ENCODE measurements around the gene EFNB2.

EFNB2 gene

GRCh38 chr13:106535552-106536243 is at the start of gene EFNB2:
EFNB2 (minus strand) TSS chr13:106535662; CDS start chr13:106534964, 698 bp downstream.
- DNase-seq (ENCODE audit: low read depth): peak; percentile 79

- DNase-seq (ENCODE audit: low read depth): no peak
Observed at GRCh38 chr13:106581225-106581624, 45.8 kb upstream of the EFNB2 start.

- no peak for DNase-seq (ENCODE audit: low read depth)
Observed at GRCh38 chr13:106575896-106576295, 40.4 kb upstream of the EFNB2 start.

GRCh38 chr13:106573868-106574267 is 38.4 kb upstream of the EFNB2 start:
- DNase-seq (ENCODE audit: low read depth): no peak

GRCh38 chr13:106573284-106573846 is 37.9 kb upstream of the EFNB2 start:
- no peak for DNase-seq (ENCODE audit: low read depth)

GRCh38 chr13:106570299-106570852 is 34.9 kb upstream of the EFNB2 start:
- DNase-seq (ENCODE audit: low read depth): peak; percentile 45

- DNase-seq (ENCODE audit: low read depth): no peak
Observed at GRCh38 chr13:106569233-106570095, 34.0 kb upstream of the EFNB2 start.

- DNase-seq (ENCODE audit: low read depth): no peak
Observed at GRCh38 chr13:106568299-106569003, 33.0 kb upstream of the EFNB2 start.

- peak; percentile 94 for DNase-seq (ENCODE audit: low read depth)
Observed at GRCh38 chr13:106567474-106568298, 32.2 kb upstream of the EFNB2 start, which contains the start of gene ARGLU1. ARGLU1 (minus strand) TSS chr13:106568137; CDS start chr13:106567919, 218 bp downstream.

GRCh38 chr13:106566641-106567473 is 31.4 kb upstream of the EFNB2 start:
- DNase-seq (ENCODE audit: low read depth): peak; percentile 16

GRCh38 chr13:106565127-106565775 is 29.8 kb upstream of the EFNB2 start:
- no peak for DNase-seq (ENCODE audit: low read depth)

- DNase-seq (ENCODE audit: low read depth): no peak
Observed at GRCh38 chr13:106562301-106562700, 26.8 kb upstream of the EFNB2 start.

GRCh38 chr13:106561551-106562170 is 26.2 kb upstream of the EFNB2 start:
- peak; percentile 28 for DNase-seq (ENCODE audit: low read depth)

GRCh38 chr13:106560821-106561220 is 25.4 kb upstream of the EFNB2 start:
- DNase-seq (ENCODE audit: low read depth): no peak

GRCh38 chr13:106558527-106558926 is 23.1 kb upstream of the EFNB2 start:
- no peak for DNase-seq (ENCODE audit: low read depth)

GRCh38 chr13:106555631-106556328 is 20.3 kb upstream of the EFNB2 start:
- no peak for DNase-seq (ENCODE audit: low read depth)

- no peak for DNase-seq (ENCODE audit: low read depth)
Observed at GRCh38 chr13:106551751-106552150, 16.3 kb upstream of the EFNB2 start.

- no peak for DNase-seq (ENCODE audit: low read depth)
Observed at GRCh38 chr13:106551350-106551749, 15.9 kb upstream of the EFNB2 start.

Data from stimulated activated CD8-positive, alpha-beta memory T cell treated with anti-CD3 and anti-CD28 coated beads, Interleukin-4, amount 100 ng/mL, for 24 hours (primary cell).